Subcutaneous abdominal adipose tissue (tissue), 5 donors: ENCODE results near the gene LUC7L.
"Not testable (repeated sequence)": the region's sequence is repeated elsewhere in the genome, so short reads cannot be mapped to it uniquely, and the experiment has no call there.

Experiments
- H3K27ac ChIP-seq: one replicate; pipeline ENCODE4 v1.7.0; 2013; ENCODE audit warnings: low read depth, mild to moderate bottlenecking, inconsistent platforms, low read length, moderate library complexity
- H3K27me3 ChIP-seq, 5 donors: one replicate each; pipeline ENCODE4 v1.7.0; 2013; ENCODE audit warnings: low read length in 5 of 5, inconsistent platforms in 1 of 5; ENCODE audit not compliant: control insufficient read depth in 5 of 5, insufficient read depth in 4 of 5
- H3K36me3 ChIP-seq, 5 donors: one replicate each; pipeline ENCODE4 v1.7.0; 2013; ENCODE audit warnings: low read length in 5 of 5; ENCODE audit not compliant: control insufficient read depth in 5 of 5, insufficient read depth in 5 of 5
- H3K4me1 ChIP-seq, 5 donors: one replicate each; pipeline ENCODE4 v1.7.0; 2013; ENCODE audit warnings: low read length in 5 of 5, mild to moderate bottlenecking in 3 of 5, moderate library complexity in 1 of 5; ENCODE audit not compliant: control insufficient read depth in 5 of 5, insufficient read depth in 5 of 5
- H3K4me3 ChIP-seq, 5 donors: one replicate each; pipeline ENCODE4 v1.7.0; 2013; ENCODE audit warnings: low read length in 5 of 5, low read depth in 1 of 5
- H3K9ac ChIP-seq, 5 donors: one replicate each; pipeline ENCODE4 v1.7.0; 2013; ENCODE audit warnings: low read length in 5 of 5, mild to moderate bottlenecking in 4 of 5, moderate library complexity in 3 of 5
- H3K9me3 ChIP-seq, 5 donors: one replicate each; pipeline ENCODE4 v1.7.0; 2013; ENCODE audit warnings: low read length in 5 of 5; ENCODE audit not compliant: control insufficient read depth in 5 of 5
- donor health status: healthy.
- donor health status: healthy.
- donor health status: healthy.
- donor health status: healthy.
- donor health status: healthy.

Gene LUC7L

DNA sequence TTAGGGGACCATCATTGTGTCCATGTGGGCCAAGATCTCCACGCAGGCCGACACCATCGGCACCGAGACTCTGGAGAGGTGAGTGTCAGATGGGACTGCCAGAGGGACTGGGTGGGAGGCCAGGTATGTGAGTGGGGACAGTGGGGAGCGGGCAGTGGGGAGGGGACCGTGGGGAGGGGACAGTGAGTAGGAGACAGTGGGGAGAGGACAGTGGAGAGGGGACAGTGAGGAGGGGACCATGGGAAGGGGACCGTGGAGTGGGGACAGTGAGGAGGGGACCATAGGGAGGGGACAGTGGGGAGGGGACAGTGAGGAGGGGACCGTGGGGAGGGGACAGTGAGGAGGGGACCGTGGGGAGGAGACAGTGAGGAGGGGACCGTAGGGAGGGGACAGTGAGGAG lies 66.1 kb downstream of the LUC7L start:
- not testable (repeated sequence) for H3K36me3 ChIP-seq, H3K9ac ChIP-seq, H3K4me3 ChIP-seq, H3K9me3 ChIP-seq, H3K27ac ChIP-seq
- peaks cover 33 to 41% (median 40%) of the 10 kb centered on the region in 5 donors for H3K27me3 ChIP-seq
- H3K4me1 ChIP-seq = peaks cover 0 to 18% (median 16%) of the 10 kb centered on the region in 5 donors

GRCh38 chr16:162271-162991 lies 66.8 kb downstream of the LUC7L start:
- no peak overlapping the region for H3K4me3 ChIP-seq
- H3K36me3 ChIP-seq = no peaks in the 10 kb centered on the region
- H3K9me3 ChIP-seq = no peaks in the 10 kb centered on the region
- H3K27ac ChIP-seq = no peak overlapping the region
- peaks cover 0 to 18% (median 16%) of the 10 kb centered on the region in 5 donors for H3K4me1 ChIP-seq
- no peak overlapping the region for H3K9ac ChIP-seq
- peaks cover 29 to 36% (median 33%) of the 10 kb centered on the region in 5 donors for H3K27me3 ChIP-seq

GRCh38 chr16:160691-161190 lies 68.5 kb downstream of the LUC7L start:
- H3K36me3 ChIP-seq = no peaks in the 10 kb centered on the region
- no peak overlapping the region for H3K27ac ChIP-seq
- no peak overlapping the region for H3K4me3 ChIP-seq
- no peak overlapping the region for H3K9ac ChIP-seq
- no peaks in the 10 kb centered on the region for H3K9me3 ChIP-seq
- H3K4me1 ChIP-seq = peaks cover 0 to 9% (median 8%) of the 10 kb centered on the region in 5 donors
- peaks cover 13 to 22% (median 19%) of the 10 kb centered on the region in 5 donors for H3K27me3 ChIP-seq

- not testable (repeated sequence) for H3K4me1 ChIP-seq, H3K4me3 ChIP-seq, H3K9me3 ChIP-seq, H3K27ac ChIP-seq, H3K9ac ChIP-seq, H3K36me3 ChIP-seq
- peaks cover 8 to 17% (median 16%) of the 10 kb centered on the region in 5 donors for H3K27me3 ChIP-seq
Measured at GRCh38 chr16:160242-160641, 69.0 kb downstream of the LUC7L start.

- H3K9ac ChIP-seq = no peak overlapping the region
- H3K27me3 ChIP-seq = peaks cover 6 to 20% (median 14%) of the 10 kb centered on the region in 5 donors
- H3K4me3 ChIP-seq = no peak overlapping the region
- H3K36me3 ChIP-seq = no peaks in the 10 kb centered on the region
- H3K9me3 ChIP-seq = no peaks in the 10 kb centered on the region
- H3K4me1 ChIP-seq = peaks cover 0 to 8% (median 7%) of the 10 kb centered on the region in 5 donors
- H3K27ac ChIP-seq = no peak overlapping the region
Measured at GRCh38 chr16:159136-159849, 70.0 kb downstream of the LUC7L start.

GRCh38 chr16:155031-155398 lies 74.2 kb downstream of the LUC7L start:
- no peak overlapping the region for H3K27ac ChIP-seq
- peaks cover 0 to 10% (median 8%) of the 10 kb centered on the region in 5 donors for H3K4me1 ChIP-seq
- peaks cover 0 to 16% (median 5%) of the 10 kb centered on the region in 5 donors for H3K27me3 ChIP-seq
- H3K9ac ChIP-seq = peak overlapping the region in 2 of 5 donors; percentile 10 to 69
- no peaks in the 10 kb centered on the region for H3K36me3 ChIP-seq
- no peaks in the 10 kb centered on the region for H3K9me3 ChIP-seq
- H3K4me3 ChIP-seq = peak overlapping the region in 3 of 5 donors; percentile 18 to 68 (median 54)

DNA sequence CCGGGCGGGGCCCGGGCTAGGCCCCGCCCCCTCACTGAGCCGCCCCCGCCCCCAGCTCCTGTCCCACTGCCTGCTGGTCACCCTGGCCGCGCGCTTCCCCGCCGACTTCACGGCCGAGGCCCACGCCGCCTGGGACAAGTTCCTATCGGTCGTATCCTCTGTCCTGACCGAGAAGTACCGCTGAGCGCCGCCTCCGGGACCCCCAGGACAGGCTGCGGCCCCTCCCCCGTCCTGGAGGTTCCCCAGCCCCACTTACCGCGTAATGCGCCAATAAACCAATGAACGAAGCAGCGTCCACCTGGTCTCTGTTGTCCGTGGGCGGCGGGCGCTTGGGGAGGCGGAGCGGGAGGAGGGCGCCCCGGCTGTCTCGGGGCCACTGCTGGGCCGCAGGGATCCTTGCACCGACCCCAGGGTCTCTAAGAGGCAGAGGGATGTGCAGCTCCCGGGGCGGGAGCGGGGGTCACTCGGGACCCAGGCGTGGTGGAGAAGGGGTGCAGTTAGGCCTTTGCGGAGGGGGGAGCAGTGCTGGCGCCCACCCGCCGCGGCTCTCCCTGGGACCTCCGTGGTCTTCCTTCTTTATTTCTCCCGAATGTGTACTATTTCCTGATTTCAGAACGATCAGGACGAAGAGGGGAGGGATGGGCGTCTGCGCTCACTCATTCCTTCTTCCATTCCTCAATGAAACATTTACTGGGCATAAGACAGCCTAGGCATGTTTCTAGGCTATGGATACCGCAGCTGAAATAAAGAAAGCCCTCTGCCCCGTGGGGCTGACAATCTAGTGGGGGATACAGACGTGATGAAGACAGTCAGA lies 74.8 kb downstream of the LUC7L start:
- Histone ChIP-seq H3K27ac (no peak overlapping the region), H3K9ac (peak overlapping the region in 3 of 5 donors; percentile 10 to 69 (median 45)), H3K36me3 (no peaks in the 10 kb centered on the region), H3K4me1 (peaks cover 0 to 10% (median 8%) of the 10 kb centered on the region in 5 donors), H3K4me3 (peak overlapping the region in 4 of 5 donors; percentile 18 to 68 (median 53)), H3K9me3 (no peaks in the 10 kb centered on the region), H3K27me3 (peaks cover 0 to 14% (median 5%) of the 10 kb centered on the region in 5 donors)

GRCh38 chr16:153550-154216 lies 75.6 kb downstream of the LUC7L start:
- not testable (repeated sequence) for H3K9me3 ChIP-seq, H3K36me3 ChIP-seq, H3K27ac ChIP-seq, H3K9ac ChIP-seq, H3K4me1 ChIP-seq, H3K4me3 ChIP-seq, H3K27me3 ChIP-seq

GRCh38 chr16:153129-153521 lies 76.1 kb downstream of the LUC7L start:
- not testable (repeated sequence) for H3K27ac ChIP-seq, H3K9ac ChIP-seq, H3K36me3 ChIP-seq, H3K27me3 ChIP-seq, H3K4me3 ChIP-seq, H3K4me1 ChIP-seq, H3K9me3 ChIP-seq
